HCT116 (cell line): ENCODE data around the gene PLOD2.

Experiments
- CTCF ChIP-seq, 3 experiments: fragments of 200-600 bp in 1 of 3; sonication (generic) in 1 of 3; IDR thresholded peaks in 2 of 3; conservative IDR thresholded peaks in 1 of 3; 2 replicates each; pipeline ENCODE4 v1.5.1; 2012 to 2017; ENCODE audit warnings: low read depth in 2 of 3, low read length in 2 of 3, antibody characterized with exemption in 1 of 3, borderline replicate concordance in 1 of 3, control low read depth in 1 of 3, mild to moderate bottlenecking in 1 of 3, mixed read lengths in 1 of 3, mixed run types in 1 of 3, moderate library complexity in 1 of 3; ENCODE audit not compliant: insufficient read depth in 1 of 3
- EGR1 ChIP-seq: IDR thresholded peaks from 2 replicates; pipeline ENCODE4 v1.6.1; 2012; ENCODE audit warnings: low read depth
- ELF1 ChIP-seq: IDR thresholded peaks from 2 replicates; pipeline ENCODE4 v1.6.1; 2012; ENCODE audit warnings: low read depth, borderline replicate concordance
- EZH2 ChIP-seq: fragments of 200-600 bp; sonication (generic); IDR thresholded peaks from 2 replicates; pipeline ENCODE4 v1.6.1; 2017; ENCODE audit warnings: antibody characterized with exemption, mixed run types
- MAX ChIP-seq: IDR thresholded peaks from 2 replicates; pipeline ENCODE4 v1.6.1; 2012
- POLR2A ChIP-seq: IDR thresholded peaks from 2 replicates; pipeline ENCODE4 v1.7.0; 2011; ENCODE audit warnings: borderline replicate concordance; ENCODE audit not compliant: insufficient read depth, insufficient read length; ENCODE audit errors: extremely low read depth
- RAD21 ChIP-seq: IDR thresholded peaks from 2 replicates; pipeline ENCODE4 v1.6.1; 2012; ENCODE audit warnings: low read depth, mild to moderate bottlenecking
- TCF7L2 ChIP-seq: IDR thresholded peaks from 2 replicates; pipeline ENCODE4 v1.7.0; 2011; ENCODE audit warnings: borderline replicate concordance, inconsistent platforms; ENCODE audit not compliant: insufficient read depth, insufficient read length; ENCODE audit errors: extremely low read depth

GRCh38 chr3:146181216-146181615 lies 20.2 kb upstream of the PLOD2 start:
- TF ChIP-seq EZH2 (no peak), CTCF (IDR thresholded peaks at IDR 0.05 in 2 of 3, conservative IDR thresholded peaks at IDR 0.05 in 1 of 3; ENCODE audit: borderline replicate concordance in 1 of 3, insufficient read depth in 1 of 3, low read depth in 2 of 3, low read length in 2 of 3) (no peak), RAD21 (no peak), POLR2A (no peak), TCF7L2 (no peak), MAX (no peak), ELF1 (no peak), EGR1 (no peak)
